ENCODE results near the gene PLG. TPM values are rescaled to one million over a fixed set of nuclear protein-coding genes. Genes with fewer than 3 reads are reported as not detected.

PLG gene
- total RNA-seq, 1 donor from 2014 or later = not detected

DNA sequence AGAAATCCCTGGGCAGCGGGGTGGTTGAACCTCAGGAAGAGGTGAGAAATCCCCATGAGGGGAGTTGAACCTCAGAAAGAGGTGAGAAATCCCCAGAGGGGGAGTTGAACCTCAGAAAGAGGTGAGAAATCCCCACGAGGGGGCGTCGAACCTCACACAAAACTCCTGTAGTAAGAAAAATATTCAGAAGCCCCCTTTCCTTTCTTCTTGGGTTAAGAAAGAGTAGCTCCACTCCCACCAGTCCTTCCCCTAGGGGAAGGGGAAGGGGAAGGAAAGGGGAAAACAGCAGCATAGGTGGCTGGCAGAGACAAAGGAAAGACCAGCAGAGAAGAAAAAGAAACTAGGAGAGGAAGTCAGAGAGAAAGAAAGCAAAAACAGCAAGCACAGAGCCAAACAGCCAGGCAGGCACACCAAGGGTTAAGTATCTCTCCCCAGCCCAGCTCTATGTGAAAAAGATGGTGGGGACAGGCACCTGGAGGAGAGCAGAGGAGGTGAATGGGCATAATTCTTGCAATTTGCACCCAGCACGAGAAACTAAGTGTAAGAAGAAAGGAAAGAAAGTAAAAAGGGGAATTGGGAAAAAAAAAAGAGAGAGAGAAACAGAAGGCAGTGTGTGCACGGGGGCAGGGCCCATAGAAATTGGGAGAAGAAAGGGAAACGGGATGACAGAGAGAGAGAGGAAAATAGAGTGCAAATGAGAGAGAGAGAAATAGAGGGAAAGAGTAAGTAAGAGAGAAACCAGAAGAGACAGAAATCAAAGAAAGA, 88.2 kb downstream of the PLG start:
- ATAC-seq (no peak), DNase-seq (no peak)
- Histone ChIP-seq H3K4me1 (no peaks in the 10 kb centered on the region), H3K9me3 (no peaks in the 10 kb centered on the region), H3K27ac (no peak overlapping the region), H3K4me3 (no peak overlapping the region), H3K27me3 (no peaks in the 10 kb centered on the region), H3K36me3 (no peaks in the 10 kb centered on the region)
- TF ChIP-seq, protein P1, sequence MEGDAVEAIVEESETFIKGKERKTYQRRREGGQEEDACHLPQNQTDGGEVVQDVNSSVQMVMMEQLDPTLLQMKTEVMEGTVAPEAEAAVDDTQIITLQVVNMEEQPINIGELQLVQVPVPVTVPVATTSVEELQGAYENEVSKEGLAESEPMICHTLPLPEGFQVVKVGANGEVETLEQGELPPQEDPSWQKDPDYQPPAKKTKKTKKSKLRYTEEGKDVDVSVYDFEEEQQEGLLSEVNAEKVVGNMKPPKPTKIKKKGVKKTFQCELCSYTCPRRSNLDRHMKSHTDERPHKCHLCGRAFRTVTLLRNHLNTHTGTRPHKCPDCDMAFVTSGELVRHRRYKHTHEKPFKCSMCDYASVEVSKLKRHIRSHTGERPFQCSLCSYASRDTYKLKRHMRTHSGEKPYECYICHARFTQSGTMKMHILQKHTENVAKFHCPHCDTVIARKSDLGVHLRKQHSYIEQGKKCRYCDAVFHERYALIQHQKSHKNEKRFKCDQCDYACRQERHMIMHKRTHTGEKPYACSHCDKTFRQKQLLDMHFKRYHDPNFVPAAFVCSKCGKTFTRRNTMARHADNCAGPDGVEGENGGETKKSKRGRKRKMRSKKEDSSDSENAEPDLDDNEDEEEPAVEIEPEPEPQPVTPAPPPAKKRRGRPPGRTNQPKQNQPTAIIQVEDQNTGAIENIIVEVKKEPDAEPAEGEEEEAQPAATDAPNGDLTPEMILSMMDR (IDR thresholded peaks at IDR 0.05) = peak; percentile 13
- intact Hi-C loops (cut with DNase I) = no loop called here

DNA sequence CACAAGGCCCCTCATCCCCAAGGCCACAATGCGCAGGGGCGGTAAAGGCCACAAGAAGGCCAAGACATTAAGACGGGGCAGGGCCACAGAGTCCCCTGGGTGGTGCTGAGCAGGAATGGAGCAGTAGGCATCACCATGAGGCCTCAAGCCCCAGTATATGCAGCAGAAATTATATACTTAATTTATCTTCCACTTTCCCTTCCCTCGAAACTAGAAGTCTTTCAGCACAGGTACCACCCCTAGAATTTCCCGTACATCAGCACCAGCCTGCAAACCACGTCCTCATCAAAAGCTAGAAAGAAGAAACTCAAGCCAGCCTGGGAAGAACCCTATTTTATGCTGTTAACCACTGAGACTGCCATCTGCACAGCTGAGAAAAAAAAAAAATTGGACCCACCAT, 89.4 kb downstream of the PLG start:
- Histone ChIP-seq H3K36me3 (no peaks in the 10 kb centered on the region), H3K4me1 (no peaks in the 10 kb centered on the region), H3K4me3 (no peak overlapping the region), H3K27me3 (no peaks in the 10 kb centered on the region), H3K27ac (no peak overlapping the region), H3K9me3 (no peaks in the 10 kb centered on the region)
- DNase-seq = no peak
- intact Hi-C loops (cut with DNase I) = no loop called here
- TF ChIP-seq, protein P1 (IDR thresholded peaks at IDR 0.05) = no peak
- no peak for ATAC-seq

DNA sequence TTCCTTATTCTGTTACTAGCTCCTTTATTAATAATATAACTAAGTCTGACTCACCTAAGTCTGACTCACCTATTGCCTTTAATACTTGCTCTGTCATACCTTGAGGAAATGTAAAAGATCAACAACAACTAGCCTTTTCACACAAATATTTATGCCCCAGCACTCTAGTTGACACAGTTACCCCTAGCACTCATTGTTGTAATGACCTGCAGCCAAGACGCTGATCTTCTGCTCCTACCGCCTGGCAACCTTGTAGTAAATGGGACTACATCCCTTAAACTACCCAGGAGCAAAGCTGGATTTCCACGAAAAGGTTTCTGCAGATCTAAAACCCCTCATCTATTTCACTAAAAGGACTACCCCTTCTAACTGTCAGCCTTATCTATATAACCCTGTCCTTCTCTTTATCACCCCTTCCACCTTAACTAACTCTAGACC, 90.0 kb downstream of the PLG start:
- TF ChIP-seq, protein P1 (IDR thresholded peaks at IDR 0.05) = no peak
- H3K4me3 ChIP-seq = no peak overlapping the region
- ATAC-seq (no peak), DNase-seq (no peak)
- intact Hi-C loops (cut with DNase I) = no loop called here
- no peaks in the 10 kb centered on the region for H3K27me3 ChIP-seq
- no peaks in the 10 kb centered on the region for H3K36me3 ChIP-seq
- H3K9me3 ChIP-seq = no peaks in the 10 kb centered on the region
- no peak overlapping the region for H3K27ac ChIP-seq
- no peaks in the 10 kb centered on the region for H3K4me1 ChIP-seq

DNA sequence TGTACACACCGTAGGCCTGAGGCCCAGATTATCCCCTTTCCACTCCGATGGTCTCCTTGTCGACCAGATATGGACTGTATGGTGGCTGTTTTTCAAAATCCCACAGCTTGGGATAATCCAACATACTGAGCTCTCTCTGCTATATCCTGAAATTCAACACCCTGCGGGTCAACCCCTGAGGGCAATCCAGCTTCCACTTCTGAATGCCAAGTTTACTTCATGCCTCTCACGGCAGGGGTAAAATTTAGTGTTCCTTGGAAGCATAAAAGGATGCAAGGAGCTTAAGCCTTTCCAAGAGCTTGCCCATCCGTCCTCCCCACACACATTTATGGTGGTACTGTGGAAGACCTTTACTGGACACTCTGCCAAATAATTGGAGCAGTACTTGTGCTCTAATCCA, 90.7 kb downstream of the PLG start:
- no peak for DNase-seq
- no peaks in the 10 kb centered on the region for H3K27me3 ChIP-seq
- TF ChIP-seq, protein P1 (IDR thresholded peaks at IDR 0.05) = no peak

DNA sequence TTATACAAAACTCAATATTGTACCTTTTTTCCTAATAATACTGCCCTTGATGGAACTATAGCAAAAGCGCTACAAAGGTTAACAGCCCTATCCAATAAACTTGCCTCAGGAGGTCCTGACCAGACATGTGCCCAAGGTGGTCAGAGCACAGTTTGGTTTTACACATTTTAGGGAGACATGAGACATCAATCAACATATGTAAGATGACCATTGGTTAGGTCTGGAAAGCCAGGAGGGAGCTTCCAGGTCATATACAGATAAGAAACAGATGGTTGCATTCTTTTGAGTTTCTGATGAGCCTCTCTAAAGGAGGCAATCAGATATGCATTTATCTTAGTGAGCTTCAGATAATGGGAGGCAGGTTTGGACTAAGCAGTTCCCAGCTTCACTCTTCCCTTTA, 91.6 kb downstream of the PLG start:
- no peak for DNase-seq
- TF ChIP-seq, protein P1 (IDR thresholded peaks at IDR 0.05) = no peak
- intact Hi-C loops (cut with DNase I) = no loop called here
- Histone ChIP-seq H3K27me3 (no peaks in the 10 kb centered on the region), H3K4me1 (no peaks in the 10 kb centered on the region), H3K27ac (no peak overlapping the region), H3K4me3 (no peak overlapping the region), H3K36me3 (no peaks in the 10 kb centered on the region), H3K9me3 (peaks cover 4% of the 10 kb centered on the region)
- no peak for ATAC-seq

More for the DNA sequence above, 90.7 kb downstream of the PLG start:
- Histone ChIP-seq H3K4me1 (no peaks in the 10 kb centered on the region), H3K36me3 (no peaks in the 10 kb centered on the region), H3K4me3 (no peak overlapping the region), H3K27ac (no peak overlapping the region), H3K9me3 (no peaks in the 10 kb centered on the region)
- no peak for ATAC-seq
- intact Hi-C loops (cut with DNase I) = no loop called here

Measured in upper lobe of right lung (tissue), 1 donor.